Right renal pelvis (tissue), 4 donors: ENCODE measurements around the gene OR6C2. TPM values are rescaled to one million over a fixed set of nuclear protein-coding genes. Genes with fewer than 3 reads are reported as not detected.
"Not testable (repeated sequence)": the region's sequence is repeated elsewhere in the genome, so short reads cannot be mapped to it uniquely, and the experiment has no call there.

ENCODE experiments used
- DNase-seq, 4 donors: peaks; one replicate each; pipeline ENCODE4 v3.0.0-alpha.2; 2013; ENCODE audit warnings: low read depth in 4 of 4, low spot score in 3 of 4, missing footprints in 1 of 4
- polyA plus RNA-seq, 4 donors: library from polyadenylated mRNA; unstranded; fragments of 120-200 nt; gene quantifications; one replicate each; pipeline ENCODE4 v1.2.1, GENCODE V29; 2013; ENCODE audit not compliant: insufficient read length in 4 of 4

OR6C2 gene
- not detected for polyA plus RNA-seq

GRCh38 chr12:55443776-55444175 is at the start of gene OR6C2:
Gene OR6C2, plus strand, starts transcription at chr12:55444076. Its CDS starts 8,138 bp downstream, at chr12:55452214.
- no peak for DNase-seq

- no peak for DNase-seq
Measured at GRCh38 chr12:55396326-55396725, 47.5 kb upstream of the OR6C2 start.

- DNase-seq = no peak
Measured at GRCh38 chr12:55400229-55400628, 43.6 kb upstream of the OR6C2 start, which contains the start of gene OR6C65. Gene OR6C65, plus strand, starts transcription at chr12:55400529. Its CDS starts 0 bp downstream, at chr12:55400529.

- no peak for DNase-seq
Measured at GRCh38 chr12:55407866-55408265, 36.0 kb upstream of the OR6C2 start.

- DNase-seq = not testable (repeated sequence)
Measured at GRCh38 chr12:55409133-55409532, 34.7 kb upstream of the OR6C2 start.

- DNase-seq = not testable (repeated sequence)
Measured at GRCh38 chr12:55412138-55412537, 31.7 kb upstream of the OR6C2 start.

- not testable (repeated sequence) for DNase-seq
Measured at GRCh38 chr12:55413498-55414388, 30.1 kb upstream of the OR6C2 start.

GRCh38 chr12:55414396-55414823 is 29.5 kb upstream of the OR6C2 start:
- peak in 1 of 4 donors; percentile 7 for DNase-seq

- not testable (repeated sequence) for DNase-seq
Measured at GRCh38 chr12:55414889-55415288, 29.0 kb upstream of the OR6C2 start.

GRCh38 chr12:55416961-55417360 is 26.9 kb upstream of the OR6C2 start:
- DNase-seq = no peak

GRCh38 chr12:55420307-55420962 is 23.4 kb upstream of the OR6C2 start:
- DNase-seq = no peak

- DNase-seq = no peak
Measured at GRCh38 chr12:55425954-55426353, 17.9 kb upstream of the OR6C2 start, which contains the start of gene OR6C76. Gene OR6C76, plus strand, starts transcription at chr12:55426254. Its CDS starts 0 bp downstream, at chr12:55426254.

GRCh38 chr12:55428331-55429243 is 15.3 kb upstream of the OR6C2 start:
- no peak for DNase-seq

- not testable (repeated sequence) for DNase-seq
Measured at GRCh38 chr12:55441233-55441632, 2.6 kb upstream of the OR6C2 start.

GRCh38 chr12:55445357-55445756 is 1.5 kb downstream of the OR6C2 start:
- no peak for DNase-seq

GRCh38 chr12:55446326-55446725 is 2.5 kb downstream of the OR6C2 start:
- no peak for DNase-seq

- DNase-seq = no peak
Measured at GRCh38 chr12:55448825-55449224, 4.9 kb downstream of the OR6C2 start.

GRCh38 chr12:55464926-55465325 is 21.1 kb downstream of the OR6C2 start:
- not testable (repeated sequence) for DNase-seq

GRCh38 chr12:55467836-55468235 is 24.0 kb downstream of the OR6C2 start:
- DNase-seq = no peak

GRCh38 chr12:55469291-55469690 is 25.4 kb downstream of the OR6C2 start:
- DNase-seq = no peak
